ENCODE results near the gene MSH3.

Gene MSH3

DNA sequence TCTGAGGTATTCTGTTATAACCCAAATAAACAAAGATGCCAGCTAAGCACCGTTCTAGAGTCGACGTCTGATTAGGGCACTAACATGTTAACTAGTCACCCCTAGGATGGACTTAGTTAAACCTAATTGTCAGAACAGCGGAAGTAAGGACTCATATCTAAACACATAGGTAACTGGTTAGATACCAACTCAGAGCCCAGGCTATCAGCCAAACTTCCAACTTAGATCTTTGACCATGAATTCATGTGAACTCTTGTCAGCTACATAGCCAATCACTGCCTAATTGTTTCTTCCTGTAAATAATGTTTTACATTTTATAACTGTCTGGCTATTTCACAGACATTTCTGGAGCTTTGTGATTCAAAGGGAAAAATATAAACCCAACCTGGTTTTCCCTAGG lies 84.6 kb downstream of the MSH3 start:
- Histone ChIP-seq H3K36me3 (ENCODE audit: control insufficient read depth in 2 of 2, insufficient read depth in 1 of 2, low read length in 2 of 2) (peaks cover 9 to 13% of the 10 kb centered on the region in 2 experiments), H3K9me3 (ENCODE audit: control insufficient read depth, insufficient read depth, low read depth, low read length) (no peaks in the 10 kb centered on the region), H3K4me3 (ENCODE audit: low read depth, low read length) (no peak overlapping the region), H3K4me1 (ENCODE audit: control insufficient read depth, insufficient read depth, low read length) (peaks cover 15% of the 10 kb centered on the region), H3K27ac (ENCODE audit: extremely low read depth, low read depth, low read length) (peak overlapping the region; percentile 37; the same call in 1 of the 2 replicates)
- CTCF ChIA-PET = interaction anchor here (0.5 to 1.3 kb wide), 2 partner anchors 140 to 456 kb away, joined by 3 to 4 read pairs; no protein-coding TSS in a partner anchor
- TF ChIP-seq, protein P1, sequence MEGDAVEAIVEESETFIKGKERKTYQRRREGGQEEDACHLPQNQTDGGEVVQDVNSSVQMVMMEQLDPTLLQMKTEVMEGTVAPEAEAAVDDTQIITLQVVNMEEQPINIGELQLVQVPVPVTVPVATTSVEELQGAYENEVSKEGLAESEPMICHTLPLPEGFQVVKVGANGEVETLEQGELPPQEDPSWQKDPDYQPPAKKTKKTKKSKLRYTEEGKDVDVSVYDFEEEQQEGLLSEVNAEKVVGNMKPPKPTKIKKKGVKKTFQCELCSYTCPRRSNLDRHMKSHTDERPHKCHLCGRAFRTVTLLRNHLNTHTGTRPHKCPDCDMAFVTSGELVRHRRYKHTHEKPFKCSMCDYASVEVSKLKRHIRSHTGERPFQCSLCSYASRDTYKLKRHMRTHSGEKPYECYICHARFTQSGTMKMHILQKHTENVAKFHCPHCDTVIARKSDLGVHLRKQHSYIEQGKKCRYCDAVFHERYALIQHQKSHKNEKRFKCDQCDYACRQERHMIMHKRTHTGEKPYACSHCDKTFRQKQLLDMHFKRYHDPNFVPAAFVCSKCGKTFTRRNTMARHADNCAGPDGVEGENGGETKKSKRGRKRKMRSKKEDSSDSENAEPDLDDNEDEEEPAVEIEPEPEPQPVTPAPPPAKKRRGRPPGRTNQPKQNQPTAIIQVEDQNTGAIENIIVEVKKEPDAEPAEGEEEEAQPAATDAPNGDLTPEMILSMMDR (tag by site-specific recombination; IDR thresholded peaks at IDR 0.05) = no peak
- no peak for TF ChIP-seq ZNF560 (tag by site-specific recombination; IDR thresholded peaks at IDR 0.05; ENCODE audit: borderline replicate concordance)
- TF ChIP-seq ZNF626 (tag by site-specific recombination; IDR thresholded peaks at IDR 0.05) = no peak
- no peak for TF ChIP-seq ZNF140 (tag by site-specific recombination; IDR thresholded peaks at IDR 0.05)
- no peak for TF ChIP-seq SCRT2 (tag by site-specific recombination; IDR thresholded peaks at IDR 0.05)
- no peak for TF ChIP-seq ZNF510 (tag by site-specific recombination; IDR thresholded peaks at IDR 0.05; ENCODE audit: insufficient replicate concordance)
- TF ChIP-seq, protein P2, sequence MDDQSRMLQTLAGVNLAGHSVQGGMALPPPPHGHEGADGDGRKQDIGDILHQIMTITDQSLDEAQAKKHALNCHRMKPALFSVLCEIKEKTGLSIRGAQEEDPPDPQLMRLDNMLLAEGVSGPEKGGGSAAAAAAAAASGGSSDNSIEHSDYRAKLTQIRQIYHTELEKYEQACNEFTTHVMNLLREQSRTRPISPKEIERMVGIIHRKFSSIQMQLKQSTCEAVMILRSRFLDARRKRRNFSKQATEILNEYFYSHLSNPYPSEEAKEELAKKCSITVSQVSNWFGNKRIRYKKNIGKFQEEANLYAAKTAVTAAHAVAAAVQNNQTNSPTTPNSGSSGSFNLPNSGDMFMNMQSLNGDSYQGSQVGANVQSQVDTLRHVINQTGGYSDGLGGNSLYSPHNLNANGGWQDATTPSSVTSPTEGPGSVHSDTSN (CRISPR knock-in tag; IDR thresholded peaks at IDR 0.05) = no peak
- TF ChIP-seq SCRT1 (tag by site-specific recombination; IDR thresholded peaks at IDR 0.05; ENCODE audit: borderline replicate concordance) = no peak
- TF ChIP-seq, protein P3, sequence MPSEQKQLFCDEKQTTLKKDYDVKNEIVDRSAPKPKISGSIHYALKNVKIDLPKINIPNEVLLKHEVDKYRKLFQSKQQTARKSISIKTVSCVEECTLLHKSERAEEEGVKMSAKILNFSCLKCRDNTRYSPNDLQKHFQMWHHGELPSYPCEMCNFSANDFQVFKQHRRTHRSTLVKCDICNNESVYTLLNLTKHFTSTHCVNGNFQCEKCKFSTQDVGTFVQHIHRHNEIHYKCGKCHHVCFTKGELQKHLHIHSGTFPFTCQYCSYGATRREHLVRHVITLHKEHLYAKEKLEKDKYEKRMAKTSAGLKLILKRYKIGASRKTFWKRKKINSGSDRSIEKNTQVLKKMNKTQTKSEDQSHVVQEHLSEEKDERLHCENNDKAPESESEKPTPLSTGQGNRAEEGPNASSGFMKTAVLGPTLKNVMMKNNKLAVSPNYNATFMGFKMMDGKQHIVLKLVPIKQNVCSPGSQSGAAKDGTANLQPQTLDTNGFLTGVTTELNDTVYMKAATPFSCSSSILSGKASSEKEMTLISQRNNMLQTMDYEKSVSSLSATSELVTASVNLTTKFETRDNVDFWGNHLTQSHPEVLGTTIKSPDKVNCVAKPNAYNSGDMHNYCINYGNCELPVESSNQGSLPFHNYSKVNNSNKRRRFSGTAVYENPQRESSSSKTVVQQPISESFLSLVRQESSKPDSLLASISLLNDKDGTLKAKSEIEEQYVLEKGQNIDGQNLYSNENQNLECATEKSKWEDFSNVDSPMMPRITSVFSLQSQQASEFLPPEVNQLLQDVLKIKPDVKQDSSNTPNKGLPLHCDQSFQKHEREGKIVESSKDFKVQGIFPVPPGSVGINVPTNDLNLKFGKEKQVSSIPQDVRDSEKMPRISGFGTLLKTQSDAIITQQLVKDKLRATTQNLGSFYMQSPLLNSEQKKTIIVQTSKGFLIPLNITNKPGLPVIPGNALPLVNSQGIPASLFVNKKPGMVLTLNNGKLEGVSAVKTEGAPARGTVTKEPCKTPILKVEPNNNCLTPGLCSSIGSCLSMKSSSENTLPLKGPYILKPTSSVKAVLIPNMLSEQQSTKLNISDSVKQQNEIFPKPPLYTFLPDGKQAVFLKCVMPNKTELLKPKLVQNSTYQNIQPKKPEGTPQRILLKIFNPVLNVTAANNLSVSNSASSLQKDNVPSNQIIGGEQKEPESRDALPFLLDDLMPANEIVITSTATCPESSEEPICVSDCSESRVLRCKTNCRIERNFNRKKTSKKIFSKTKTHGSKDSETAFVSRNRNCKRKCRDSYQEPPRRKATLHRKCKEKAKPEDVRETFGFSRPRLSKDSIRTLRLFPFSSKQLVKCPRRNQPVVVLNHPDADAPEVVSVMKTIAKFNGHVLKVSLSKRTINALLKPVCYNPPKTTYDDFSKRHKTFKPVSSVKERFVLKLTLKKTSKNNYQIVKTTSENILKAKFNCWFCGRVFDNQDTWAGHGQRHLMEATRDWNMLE (tag by site-specific recombination; conservative IDR thresholded peaks at IDR 0.05; ENCODE audit: low read depth) = no peak
- TF ChIP-seq ZNF501 (tag by site-specific recombination; IDR thresholded peaks at IDR 0.05) = no peak
- no peak for TF ChIP-seq KLF10 (tag by site-specific recombination; IDR thresholded peaks at IDR 0.05)
- no peak for TF ChIP-seq ZNF76 (tag by site-specific recombination; IDR thresholded peaks at IDR 0.05; ENCODE audit: borderline replicate concordance, low read depth)
- TF ChIP-seq ZBTB8A (tag by site-specific recombination; IDR thresholded peaks at IDR 0.05) = no peak
- no peak for TF ChIP-seq ZNF514 (tag by site-specific recombination; IDR thresholded peaks at IDR 0.05)
- no peak for TF ChIP-seq ZNF600 (tag by site-specific recombination; IDR thresholded peaks at IDR 0.05)
- no peak for TF ChIP-seq ZNF610 (tag by site-specific recombination; IDR thresholded peaks at IDR 0.05; ENCODE audit: borderline replicate concordance)
- POLR2A ChIA-PET = no interaction called here

DNA sequence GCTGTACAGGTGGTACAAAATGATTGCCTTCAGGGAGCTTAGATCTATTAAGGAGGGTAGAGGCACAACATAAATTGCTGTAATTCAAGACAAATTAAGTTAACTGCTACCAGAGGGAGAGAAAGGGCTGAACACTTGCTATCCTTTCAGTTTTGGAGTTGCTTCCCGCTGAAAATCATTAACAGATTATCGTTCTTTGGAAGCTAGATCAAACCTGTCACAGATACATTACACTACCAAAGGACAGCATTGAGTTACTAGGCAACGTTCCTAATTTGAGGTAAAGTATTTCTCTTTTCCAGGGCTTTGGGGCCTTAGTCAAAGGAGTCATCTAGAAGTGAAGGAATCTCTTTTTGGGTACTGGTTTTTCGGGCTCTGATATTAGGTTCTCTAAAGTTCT lies 85.0 kb downstream of the MSH3 start:
- ChIA-PET POLR2A (interaction anchor here (0.7 kb wide), 1 partner anchor 12 kb away, joined by 5 read pairs; no protein-coding TSS in a partner anchor), CTCF (interaction anchor here (0.5 to 1.3 kb wide), 2 partner anchors 139 to 456 kb away, joined by 3 to 4 read pairs; no protein-coding TSS in a partner anchor)
- Histone ChIP-seq H3K4me3 (ENCODE audit: low read depth, low read length) (no peak overlapping the region), H3K4me1 (ENCODE audit: control insufficient read depth, insufficient read depth, low read length) (peaks cover 15% of the 10 kb centered on the region), H3K27ac (ENCODE audit: extremely low read depth, low read depth, low read length) (peak overlapping the region; percentile 37; the same call in 1 of the 2 replicates), H3K36me3 (ENCODE audit: control insufficient read depth in 2 of 2, insufficient read depth in 1 of 2, low read length in 2 of 2) (peaks cover 9 to 15% of the 10 kb centered on the region in 2 experiments), H3K9me3 (ENCODE audit: control insufficient read depth, insufficient read depth, low read depth, low read length) (no peaks in the 10 kb centered on the region)
- TF ChIP-seq ZNF221 (tag by site-specific recombination; IDR thresholded peaks at IDR 0.05; ENCODE audit: borderline replicate concordance) (no peak), ZNF501 (tag by site-specific recombination; IDR thresholded peaks at IDR 0.05) (no peak), ZNF768 (tag by site-specific recombination; IDR thresholded peaks at IDR 0.05) (no peak)
- TF ChIP-seq, protein P4, sequence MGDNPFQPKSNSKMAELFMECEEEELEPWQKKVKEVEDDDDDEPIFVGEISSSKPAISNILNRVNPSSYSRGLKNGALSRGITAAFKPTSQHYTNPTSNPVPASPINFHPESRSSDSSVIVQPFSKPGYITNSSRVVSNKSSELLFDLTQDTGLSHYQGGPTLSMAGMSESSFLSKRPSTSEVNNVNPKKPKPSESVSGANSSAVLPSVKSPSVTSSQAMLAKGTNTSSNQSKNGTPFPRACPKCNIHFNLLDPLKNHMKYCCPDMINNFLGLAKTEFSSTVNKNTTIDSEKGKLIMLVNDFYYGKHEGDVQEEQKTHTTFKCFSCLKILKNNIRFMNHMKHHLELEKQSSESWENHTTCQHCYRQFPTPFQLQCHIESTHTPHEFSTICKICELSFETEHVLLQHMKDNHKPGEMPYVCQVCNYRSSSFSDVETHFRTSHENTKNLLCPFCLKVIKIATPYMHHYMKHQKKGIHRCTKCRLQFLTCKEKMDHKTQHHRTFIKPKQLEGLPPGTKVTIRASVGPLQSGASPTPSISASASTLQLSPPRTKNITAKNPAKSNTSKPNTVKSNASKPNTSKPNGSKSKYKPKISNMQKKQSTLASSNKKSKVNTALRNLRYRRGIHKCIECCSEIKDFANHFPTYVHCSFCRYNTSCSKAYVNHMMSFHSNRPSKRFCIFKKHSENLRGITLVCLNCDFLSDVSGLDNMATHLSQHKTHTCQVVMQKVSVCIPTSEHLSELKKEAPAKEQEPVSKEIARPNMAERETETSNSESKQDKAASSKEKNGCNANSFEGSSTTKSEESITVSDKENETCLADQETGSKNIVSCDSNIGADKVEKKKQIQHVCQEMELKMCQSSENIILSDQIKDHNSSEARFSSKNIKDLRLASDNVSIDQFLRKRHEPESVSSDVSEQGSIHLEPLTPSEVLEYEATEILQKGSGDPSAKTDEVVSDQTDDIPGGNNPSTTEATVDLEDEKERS (tag by site-specific recombination; IDR thresholded peaks at IDR 0.05) = no peak

Data from HEK293 (cell line).